ENCODE results near the gene NFE2.

GRCh38 chr12:54349036-54349435 is 48.2 kb upstream of the NFE2 start:
- no peak for TF ChIP-seq CTCF (IDR thresholded peaks at IDR 0.05)
- no peak for TF ChIP-seq POLR2AphosphoS5 (IDR thresholded peaks at IDR 0.05)
- no peak for TF ChIP-seq POLR2A (IDR thresholded peaks at IDR 0.05)
- no peak for TF ChIP-seq EP300 (IDR thresholded peaks at IDR 0.05)
